ENCODE measurements around the gene SLC6A3. TPM values are rescaled to one million over a fixed set of nuclear protein-coding genes. Genes with fewer than 3 reads are reported as not detected.
A peak's percentile ranks its signal among the peaks of the same experiment; 100 is the strongest.

The SLC6A3 gene
- polyA plus RNA-seq, 3 donors, result not detected

- H3K4me3 Mint-ChIP-seq, result no peak overlapping the region
- peak overlapping the region in 5 of 7 donors; percentile 2 to 80 (median 57) for H3K27ac Mint-ChIP-seq
- DNase-seq, result no peak
- H3K9me3 Mint-ChIP-seq, result peaks cover 0 to 3% (median 0%) of the 10 kb centered on the region in 7 donors
- TF ChIP-seq CTCF (IDR thresholded peaks at IDR 0.05), result no peak
- H2AFZ ChIP-seq (ENCODE audit: insufficient read depth, low read depth, low read length, poor library complexity, severe bottlenecking), result no peak overlapping the region
- no peaks in the 10 kb centered on the region for H4K20me1 ChIP-seq (ENCODE audit: insufficient read depth, low read length)
- peaks cover 0 to 5% (median 0%) of the 10 kb centered on the region in 3 donors for H3K27me3 Mint-ChIP-seq (ENCODE audit: low read depth in 3 of 3)
- peaks cover 39 to 49% of the 10 kb centered on the region in 2 donors for H3K4me1 ChIP-seq (ENCODE audit: control insufficient read depth in 1 of 2, insufficient read depth in 2 of 2, low read length in 2 of 2)
- peaks cover 43 to 68% of the 10 kb centered on the region in 2 donors for H3K36me3 ChIP-seq (replicated peaks in 1 of 2; ENCODE audit: control insufficient read depth in 1 of 2, insufficient read depth in 2 of 2, low read length in 2 of 2)
- H3K4me1 Mint-ChIP-seq, result peaks cover 47% of the 10 kb centered on the region
- H3K79me2 ChIP-seq (ENCODE audit: insufficient read depth, low read length), result peaks cover 4% of the 10 kb centered on the region
- H3K36me3 Mint-ChIP-seq, result peaks cover 67 to 89% of the 10 kb centered on the region in 2 donors
- intact Hi-C loops (cut with micrococcal nuclease), result no loop called here
- 95% methylated on average over 11 of the region's 13 CpGs for WGBS (ENCODE audit: insufficient coverage)
- H3K9ac ChIP-seq (ENCODE audit: insufficient read depth, low read length, poor library complexity, severe bottlenecking), result no peak overlapping the region
- no peak overlapping the region for H3K4me3 ChIP-seq (replicated peaks in 1 of 3; ENCODE audit: low read depth in 2 of 3, low read length in 3 of 3)
- no peak overlapping the region for H3K27ac ChIP-seq (ENCODE audit: low read depth in 1 of 2, low read length in 2 of 2)
- no peaks in the 10 kb centered on the region for H3K9me3 ChIP-seq (replicated peaks in 1 of 2; ENCODE audit: control insufficient read depth in 1 of 2, insufficient read depth in 1 of 2, low read length in 2 of 2)
- no peak overlapping the region for H3K4me2 ChIP-seq (replicated peaks; ENCODE audit: extremely low read depth, low read length, poor library complexity, severe bottlenecking)
- H3K27me3 ChIP-seq (ENCODE audit: control insufficient read depth in 2 of 2, insufficient read depth in 2 of 2, low read length in 2 of 2), result no peaks in the 10 kb centered on the region
These were observed 41.0 kb upstream of the SLC6A3 start for GRCh38 chr5:1486271-1486670.

- H3K36me3 Mint-ChIP-seq, result peaks cover 62 to 84% of the 10 kb centered on the region in 2 donors
- Histone ChIP-seq H3K4me1 (ENCODE audit: control insufficient read depth in 1 of 2, insufficient read depth in 2 of 2, low read length in 2 of 2) (peaks cover 39 to 49% of the 10 kb centered on the region in 2 donors), H3K36me3 (replicated peaks in 1 of 2; ENCODE audit: control insufficient read depth in 1 of 2, insufficient read depth in 2 of 2, low read length in 2 of 2) (peaks cover 40 to 65% of the 10 kb centered on the region in 2 donors), H3K27ac (ENCODE audit: low read depth in 1 of 2, low read length in 2 of 2) (no peak overlapping the region), H4K20me1 (ENCODE audit: insufficient read depth, low read length) (no peaks in the 10 kb centered on the region), H3K4me3 (replicated peaks in 1 of 3; ENCODE audit: low read depth in 2 of 3, low read length in 3 of 3) (no peak overlapping the region), H2AFZ (ENCODE audit: insufficient read depth, low read depth, low read length, poor library complexity, severe bottlenecking) (no peak overlapping the region), H3K9me3 (replicated peaks in 1 of 2; ENCODE audit: control insufficient read depth in 1 of 2, insufficient read depth in 1 of 2, low read length in 2 of 2) (no peaks in the 10 kb centered on the region), H3K79me2 (ENCODE audit: insufficient read depth, low read length) (peaks cover 4% of the 10 kb centered on the region), H3K4me2 (replicated peaks; ENCODE audit: extremely low read depth, low read length, poor library complexity, severe bottlenecking) (no peak overlapping the region), H3K27me3 (ENCODE audit: control insufficient read depth in 2 of 2, insufficient read depth in 2 of 2, low read length in 2 of 2) (no peaks in the 10 kb centered on the region), H3K9ac (ENCODE audit: insufficient read depth, low read length, poor library complexity, severe bottlenecking) (no peak overlapping the region)
- TF ChIP-seq CTCF (IDR thresholded peaks at IDR 0.05), result no peak
- H3K27ac Mint-ChIP-seq, result peak overlapping the region in 4 of 7 donors; percentile 33 to 80 (median 58)
- intact Hi-C loops (cut with micrococcal nuclease), result no loop called here
- 98% methylated on average over 12 of the region's 15 CpGs for whole genome bisulfite sequencing (ENCODE audit: insufficient coverage)
- H3K9me3 Mint-ChIP-seq, result peaks cover 0 to 3% (median 0%) of the 10 kb centered on the region in 7 donors
- no peak overlapping the region for H3K4me3 Mint-ChIP-seq
- no peak for DNase-seq
- H3K27me3 Mint-ChIP-seq (ENCODE audit: low read depth in 3 of 3), result peaks cover 0 to 3% (median 0%) of the 10 kb centered on the region in 3 donors
- peaks cover 47% of the 10 kb centered on the region for H3K4me1 Mint-ChIP-seq
These were observed 40.4 kb upstream of the SLC6A3 start for GRCh38 chr5:1485579-1486118.
